KMS-11 (cell line): ENCODE measurements around the gene ARL14EPL.
A peak's percentile ranks its signal among the peaks of the same experiment; 100 is the strongest.

ENCODE experiments used
- H2AFZ ChIP-seq: fragments of 200-600 bp; sonication (generic); 2 replicates; pipeline ENCODE4 v1.6.1; 2016; ENCODE audit warnings: antibody characterized with exemption, mixed run types, low read depth
- H3K27ac ChIP-seq: fragments of 200-600 bp; sonication (generic); 2 replicates; pipeline ENCODE4 v1.6.1; 2016; ENCODE audit warnings: mild to moderate bottlenecking, mixed run types
- H3K27me3 ChIP-seq: fragments of 200-600 bp; sonication (generic); 2 replicates; pipeline ENCODE4 v1.6.1; 2017; ENCODE audit warnings: mild to moderate bottlenecking, low read depth, mixed run types, moderate library complexity; ENCODE audit not compliant: insufficient read depth
- H3K36me3 ChIP-seq: fragments of 200-600 bp; sonication (generic); 2 replicates; pipeline ENCODE4 v1.6.1; 2017; ENCODE audit warnings: mild to moderate bottlenecking, mixed run types; ENCODE audit not compliant: insufficient read depth
- H3K4me1 ChIP-seq: fragments of 200-600 bp; sonication (generic); 2 replicates; pipeline ENCODE4 v1.6.1; 2016; ENCODE audit warnings: mild to moderate bottlenecking, low read depth, mixed run types; ENCODE audit not compliant: poor library complexity, severe bottlenecking
- H3K4me2 ChIP-seq: fragments of 200-600 bp; sonication (generic); 2 replicates; pipeline ENCODE4 v1.7.0; 2016; ENCODE audit warnings: mild to moderate bottlenecking, mixed run types
- H3K4me3 ChIP-seq: fragments of 200-600 bp; sonication (generic); IDR thresholded peaks from 2 replicates; pipeline ENCODE4 v1.6.1; 2017; ENCODE audit warnings: low read depth, low read length, mixed read lengths; ENCODE audit not compliant: insufficient read depth
- H3K79me2 ChIP-seq: fragments of 200-600 bp; sonication (generic); 2 replicates; pipeline ENCODE4 v1.6.1; 2016; ENCODE audit warnings: low read depth, mixed run types; ENCODE audit not compliant: insufficient read depth
- H3K9ac ChIP-seq: fragments of 200-600 bp; sonication (generic); 2 replicates; pipeline ENCODE4 v1.6.1; 2016; ENCODE audit warnings: mild to moderate bottlenecking, mixed run types
- H4K20me1 ChIP-seq: fragments of 200-600 bp; sonication (generic); 2 replicates; pipeline ENCODE4 v1.6.1; 2016; ENCODE audit warnings: mild to moderate bottlenecking, mixed run types; ENCODE audit not compliant: insufficient read depth
- CTCF ChIP-seq: fragments of 200-600 bp; sonication (generic); conservative IDR thresholded peaks from 2 replicates; pipeline ENCODE4 v1.6.1; 2017; ENCODE audit warnings: low read depth, mild to moderate bottlenecking, antibody characterized with exemption, low read length, moderate library complexity, mixed read lengths

The ARL14EPL gene

GRCh38 chr5:116025866-116026265, 6.4 kb upstream of the ARL14EPL start:
- no peaks in the 10 kb centered on the region for H3K79me2 ChIP-seq
- TF ChIP-seq CTCF, result no peak
- no peak overlapping the region for H2AFZ ChIP-seq
- no peak overlapping the region for H3K27ac ChIP-seq
- no peaks in the 10 kb centered on the region for H3K36me3 ChIP-seq
- H3K27me3 ChIP-seq, result no peaks in the 10 kb centered on the region
- no peaks in the 10 kb centered on the region for H4K20me1 ChIP-seq
- no peak overlapping the region for H3K4me3 ChIP-seq
- H3K4me2 ChIP-seq, result no peak overlapping the region
- H3K4me1 ChIP-seq, result no peaks in the 10 kb centered on the region
- no peak overlapping the region for H3K9ac ChIP-seq

GRCh38 chr5:116032991-116033390, 719 bp downstream of the ARL14EPL start:
- no peak overlapping the region for H2AFZ ChIP-seq
- H3K4me3 ChIP-seq, result no peak overlapping the region
- no peaks in the 10 kb centered on the region for H4K20me1 ChIP-seq
- TF ChIP-seq CTCF, result no peak
- H3K36me3 ChIP-seq, result no peaks in the 10 kb centered on the region
- no peak overlapping the region for H3K9ac ChIP-seq
- H3K4me2 ChIP-seq, result 0 out of 2 replicates have a peak overlapping the region, but pooled peaks have one; percentile 8
- no peak overlapping the region for H3K27ac ChIP-seq
- peaks cover 21% of the 10 kb centered on the region for H3K4me1 ChIP-seq
- no peaks in the 10 kb centered on the region for H3K27me3 ChIP-seq
- no peaks in the 10 kb centered on the region for H3K79me2 ChIP-seq

GRCh38 chr5:116035123-116035522, 2.9 kb downstream of the ARL14EPL start:
- Histone ChIP-seq H4K20me1 (no peaks in the 10 kb centered on the region), H3K9ac (no peak overlapping the region), H3K4me1 (peaks cover 21% of the 10 kb centered on the region), H3K36me3 (no peaks in the 10 kb centered on the region), H2AFZ (no peak overlapping the region), H3K4me3 (no peak overlapping the region), H3K4me2 (no peak overlapping the region), H3K27ac (no peak overlapping the region), H3K27me3 (no peaks in the 10 kb centered on the region), H3K79me2 (no peaks in the 10 kb centered on the region)
- no peak for TF ChIP-seq CTCF

- Histone ChIP-seq H3K79me2 (no peaks in the 10 kb centered on the region), H3K4me3 (no peak overlapping the region), H3K27ac (no peak overlapping the region), H3K9ac (no peak overlapping the region), H4K20me1 (no peaks in the 10 kb centered on the region), H3K36me3 (no peaks in the 10 kb centered on the region), H2AFZ (no peak overlapping the region), H3K27me3 (no peaks in the 10 kb centered on the region), H3K4me2 (no peak overlapping the region), H3K4me1 (peaks cover 9% of the 10 kb centered on the region)
- TF ChIP-seq CTCF, result peak; percentile 30; the same call in 1 of the 2 replicates
Observed at GRCh38 chr5:116037236-116037822, 5.1 kb downstream of the ARL14EPL start.
